22Rv1 (cell line): ENCODE data around the gene PPP2R5A.
"Not testable (repeated sequence)": the region's sequence is repeated elsewhere in the genome, so short reads cannot be mapped to it uniquely, and the experiment has no call there.

Experiments
- H3K27ac ChIP-seq: fragments of 450-650 bp; 2 replicates; pipeline ENCODE4 v1.5.1; 2017
- ZFX ChIP-seq: fragments of 450-650 bp; IDR thresholded peaks from 2 replicates; pipeline ENCODE4 v1.6.1; 2017; ENCODE audit warnings: antibody characterized with exemption, borderline replicate concordance
- TF ChIP-seq, protein P1 (sequence below): fragments of 450-650 bp; IDR thresholded peaks from 2 replicates; pipeline ENCODE4 v1.5.1; 2017; ENCODE audit warnings: mild to moderate bottlenecking

The PPP2R5A gene

DNA sequence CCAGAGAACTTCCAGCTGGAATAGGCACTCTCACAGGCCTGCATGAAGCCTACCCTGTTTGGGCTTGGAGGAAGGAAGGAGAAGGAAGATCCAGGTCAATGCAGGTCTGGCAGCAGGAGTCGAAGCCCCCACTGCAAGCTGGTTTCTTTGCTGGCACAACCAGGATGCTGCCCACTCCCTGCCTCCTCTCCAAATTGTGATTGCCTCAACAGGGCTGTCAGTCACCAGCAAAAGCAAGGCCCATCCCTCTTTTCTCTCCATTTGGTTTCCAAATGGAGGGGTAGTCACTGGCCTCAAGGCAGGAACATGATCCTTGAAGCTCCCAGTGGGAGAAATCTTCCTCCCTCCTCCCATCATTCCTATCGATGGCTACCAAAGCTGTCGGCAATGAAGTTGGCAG, 92.4 kb downstream of the PPP2R5A start:
- no peak overlapping the region for H3K27ac ChIP-seq
- no peak for TF ChIP-seq ZFX
- TF ChIP-seq, protein P1, sequence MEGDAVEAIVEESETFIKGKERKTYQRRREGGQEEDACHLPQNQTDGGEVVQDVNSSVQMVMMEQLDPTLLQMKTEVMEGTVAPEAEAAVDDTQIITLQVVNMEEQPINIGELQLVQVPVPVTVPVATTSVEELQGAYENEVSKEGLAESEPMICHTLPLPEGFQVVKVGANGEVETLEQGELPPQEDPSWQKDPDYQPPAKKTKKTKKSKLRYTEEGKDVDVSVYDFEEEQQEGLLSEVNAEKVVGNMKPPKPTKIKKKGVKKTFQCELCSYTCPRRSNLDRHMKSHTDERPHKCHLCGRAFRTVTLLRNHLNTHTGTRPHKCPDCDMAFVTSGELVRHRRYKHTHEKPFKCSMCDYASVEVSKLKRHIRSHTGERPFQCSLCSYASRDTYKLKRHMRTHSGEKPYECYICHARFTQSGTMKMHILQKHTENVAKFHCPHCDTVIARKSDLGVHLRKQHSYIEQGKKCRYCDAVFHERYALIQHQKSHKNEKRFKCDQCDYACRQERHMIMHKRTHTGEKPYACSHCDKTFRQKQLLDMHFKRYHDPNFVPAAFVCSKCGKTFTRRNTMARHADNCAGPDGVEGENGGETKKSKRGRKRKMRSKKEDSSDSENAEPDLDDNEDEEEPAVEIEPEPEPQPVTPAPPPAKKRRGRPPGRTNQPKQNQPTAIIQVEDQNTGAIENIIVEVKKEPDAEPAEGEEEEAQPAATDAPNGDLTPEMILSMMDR, result no peak

DNA sequence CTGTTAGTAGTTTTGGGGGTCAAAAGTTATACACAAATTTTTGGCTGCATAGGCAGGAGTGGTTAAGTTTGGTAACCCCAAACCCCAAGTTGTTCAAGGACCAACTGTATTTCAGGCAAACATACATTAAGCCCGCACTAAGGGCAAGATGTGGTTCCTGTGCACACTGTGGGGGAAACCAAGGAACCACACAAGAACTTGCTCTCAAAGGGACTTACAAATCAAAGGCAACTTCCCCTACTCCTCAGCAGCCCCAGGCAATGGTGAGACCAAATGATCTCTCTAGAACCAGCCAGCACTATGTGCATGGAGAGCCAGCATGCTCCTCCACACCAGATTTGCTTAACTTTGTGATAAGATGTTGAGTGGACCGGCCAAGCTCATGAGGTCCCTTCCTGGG, 94.2 kb downstream of the PPP2R5A start:
- no peak for TF ChIP-seq ZFX
- TF ChIP-seq, protein P1, result no peak
- H3K27ac ChIP-seq, result no peak overlapping the region

DNA sequence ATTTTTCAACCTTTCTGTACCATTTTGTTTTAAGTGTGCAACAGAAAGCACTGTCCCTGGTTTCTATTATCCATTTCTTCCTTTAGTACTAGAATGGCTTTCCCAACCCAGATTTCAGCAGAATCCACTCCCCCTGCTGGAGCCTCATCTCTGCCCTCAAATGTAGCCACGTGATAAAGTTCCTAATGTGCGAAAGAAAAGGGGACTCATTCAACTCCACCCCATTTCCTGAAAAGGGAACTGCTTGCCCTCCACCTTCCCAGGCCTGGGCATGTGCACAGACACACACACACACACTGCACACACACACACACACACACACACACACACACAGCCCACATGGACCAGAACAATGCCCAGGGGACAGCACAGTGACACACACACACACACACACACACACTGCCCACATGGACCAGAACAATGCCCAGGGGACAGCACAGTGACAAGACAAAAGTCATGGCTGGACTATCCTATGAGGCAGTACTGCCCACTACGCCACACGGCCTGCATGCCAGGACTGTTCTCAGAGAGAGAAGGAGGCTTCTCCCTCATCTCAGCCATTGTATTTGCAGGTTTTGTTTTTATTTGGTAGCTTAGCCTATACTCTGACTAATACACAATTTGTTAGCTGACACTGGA, 96.3 kb downstream of the PPP2R5A start:
- no peak overlapping the region for H3K27ac ChIP-seq
- TF ChIP-seq ZFX, result no peak
- TF ChIP-seq, protein P1, result no peak

DNA sequence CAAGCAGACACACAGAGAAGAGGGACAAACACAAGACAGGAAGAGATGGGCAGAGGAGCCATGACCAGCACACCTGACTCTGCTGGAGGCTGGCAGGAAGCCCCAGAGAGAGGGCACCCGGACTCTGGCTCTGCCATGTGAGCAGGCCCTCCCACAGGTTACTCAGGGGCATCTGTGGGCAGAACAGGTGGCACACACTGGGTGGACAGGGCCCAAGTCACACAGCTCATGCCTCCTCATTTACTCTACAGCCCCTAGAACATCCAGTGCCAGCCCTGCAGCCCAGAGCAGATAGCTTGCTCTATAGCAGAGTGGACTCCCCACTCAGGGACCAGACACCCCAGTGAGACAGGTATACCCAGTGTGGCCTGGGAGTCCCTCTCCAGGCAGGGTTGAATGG, 100.8 kb downstream of the PPP2R5A start:
- TF ChIP-seq, protein P1, result no peak
- no peak for TF ChIP-seq ZFX
- no peak overlapping the region for H3K27ac ChIP-seq

DNA sequence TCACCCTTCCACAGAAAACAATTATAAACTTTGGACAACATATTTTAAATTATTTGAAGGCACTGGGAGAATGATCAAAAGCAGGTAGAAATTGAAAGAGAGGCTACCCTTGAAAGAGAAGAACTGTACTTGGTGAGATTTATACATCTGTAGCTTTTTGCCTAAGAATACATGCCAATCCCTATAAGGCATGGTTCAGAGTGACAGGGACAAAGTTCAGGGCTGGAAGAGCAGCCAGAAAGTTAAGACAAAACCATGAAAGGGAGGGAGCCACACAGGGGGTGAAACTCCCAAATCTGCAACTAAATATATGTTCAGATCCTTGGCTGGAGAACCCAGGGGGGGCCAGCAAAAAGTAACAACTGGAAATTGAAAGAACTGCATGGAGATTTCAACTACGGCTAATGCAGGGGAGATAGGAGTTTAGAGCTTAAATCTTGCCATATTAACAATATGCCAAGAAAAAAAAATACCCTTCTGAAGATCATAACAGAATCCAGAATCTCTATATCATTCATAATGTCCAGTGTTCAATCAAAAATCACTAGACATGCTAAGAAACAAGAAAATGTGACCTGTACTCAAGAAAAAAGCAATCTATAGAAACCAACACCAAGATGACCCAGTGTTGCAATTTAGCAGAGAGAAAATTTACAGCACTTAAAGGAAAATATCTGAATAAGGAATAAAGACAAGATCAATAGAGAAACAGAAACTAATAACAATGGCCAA, 103.9 kb downstream of the PPP2R5A start:
- no peak for TF ChIP-seq ZFX
- TF ChIP-seq, protein P1, result no peak
- no peak overlapping the region for H3K27ac ChIP-seq

DNA sequence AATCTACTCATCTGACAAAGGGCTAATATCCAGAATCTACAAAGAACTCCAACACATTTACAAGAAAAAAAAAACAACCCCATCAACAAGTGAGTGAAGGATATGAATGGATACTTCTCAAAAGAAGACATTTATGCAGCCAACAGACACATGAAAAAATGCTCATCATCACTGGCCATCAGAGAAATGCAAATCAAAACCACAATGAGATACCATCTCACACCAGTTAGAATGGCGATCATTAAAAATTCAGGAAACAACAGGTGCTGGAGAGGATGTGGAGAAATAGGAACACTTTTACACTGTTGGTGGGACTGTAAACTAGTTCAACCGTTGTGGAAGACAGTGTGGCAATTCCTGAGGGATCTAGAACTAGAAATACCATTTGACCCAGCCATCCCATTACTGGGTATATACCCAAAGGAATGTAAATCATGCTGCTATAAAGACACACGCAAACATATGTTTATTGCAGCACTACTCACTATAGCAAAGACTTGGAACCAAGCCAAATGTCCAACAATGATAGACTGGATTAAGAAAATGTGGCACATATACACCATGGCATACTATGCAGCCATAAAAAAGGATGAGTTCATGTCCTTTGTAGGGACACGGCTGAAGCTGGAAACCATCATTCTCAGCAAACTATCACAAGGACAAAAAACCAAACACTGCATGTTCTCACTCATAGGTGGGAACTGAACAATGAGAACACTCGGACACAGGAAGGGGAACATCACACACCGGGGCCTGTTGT, 110.6 kb downstream of the PPP2R5A start:
- H3K27ac ChIP-seq, result not testable (repeated sequence)

DNA sequence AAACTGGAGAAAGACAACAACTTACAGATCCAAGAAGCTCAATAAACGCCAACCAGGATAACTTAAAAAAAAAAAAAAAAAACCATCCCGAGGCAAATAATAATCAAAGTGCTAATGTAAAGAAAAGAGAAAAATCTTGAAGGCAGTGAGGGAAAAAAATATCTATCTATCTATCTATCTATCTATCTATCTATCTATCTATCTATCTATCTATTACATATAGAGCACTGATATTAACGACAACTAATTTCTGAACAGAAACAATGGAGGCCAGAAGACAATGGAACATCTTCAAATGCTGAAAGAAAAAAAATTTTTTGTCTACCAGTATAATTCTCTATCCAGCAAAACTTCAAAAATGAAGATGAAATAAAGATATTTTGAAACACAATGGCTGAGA, 111.4 kb downstream of the PPP2R5A start:
- no peak overlapping the region for H3K27ac ChIP-seq
- no peak for TF ChIP-seq ZFX
- TF ChIP-seq, protein P1, result no peak
